ENCODE measurements around the gene BOC. TPM values are rescaled to one million over a fixed set of nuclear protein-coding genes. Genes with fewer than 3 reads are reported as not detected.
"Not testable (repeated sequence)": the region's sequence is repeated elsewhere in the genome, so short reads cannot be mapped to it uniquely, and the experiment has no call there.

Gene BOC, protein sequence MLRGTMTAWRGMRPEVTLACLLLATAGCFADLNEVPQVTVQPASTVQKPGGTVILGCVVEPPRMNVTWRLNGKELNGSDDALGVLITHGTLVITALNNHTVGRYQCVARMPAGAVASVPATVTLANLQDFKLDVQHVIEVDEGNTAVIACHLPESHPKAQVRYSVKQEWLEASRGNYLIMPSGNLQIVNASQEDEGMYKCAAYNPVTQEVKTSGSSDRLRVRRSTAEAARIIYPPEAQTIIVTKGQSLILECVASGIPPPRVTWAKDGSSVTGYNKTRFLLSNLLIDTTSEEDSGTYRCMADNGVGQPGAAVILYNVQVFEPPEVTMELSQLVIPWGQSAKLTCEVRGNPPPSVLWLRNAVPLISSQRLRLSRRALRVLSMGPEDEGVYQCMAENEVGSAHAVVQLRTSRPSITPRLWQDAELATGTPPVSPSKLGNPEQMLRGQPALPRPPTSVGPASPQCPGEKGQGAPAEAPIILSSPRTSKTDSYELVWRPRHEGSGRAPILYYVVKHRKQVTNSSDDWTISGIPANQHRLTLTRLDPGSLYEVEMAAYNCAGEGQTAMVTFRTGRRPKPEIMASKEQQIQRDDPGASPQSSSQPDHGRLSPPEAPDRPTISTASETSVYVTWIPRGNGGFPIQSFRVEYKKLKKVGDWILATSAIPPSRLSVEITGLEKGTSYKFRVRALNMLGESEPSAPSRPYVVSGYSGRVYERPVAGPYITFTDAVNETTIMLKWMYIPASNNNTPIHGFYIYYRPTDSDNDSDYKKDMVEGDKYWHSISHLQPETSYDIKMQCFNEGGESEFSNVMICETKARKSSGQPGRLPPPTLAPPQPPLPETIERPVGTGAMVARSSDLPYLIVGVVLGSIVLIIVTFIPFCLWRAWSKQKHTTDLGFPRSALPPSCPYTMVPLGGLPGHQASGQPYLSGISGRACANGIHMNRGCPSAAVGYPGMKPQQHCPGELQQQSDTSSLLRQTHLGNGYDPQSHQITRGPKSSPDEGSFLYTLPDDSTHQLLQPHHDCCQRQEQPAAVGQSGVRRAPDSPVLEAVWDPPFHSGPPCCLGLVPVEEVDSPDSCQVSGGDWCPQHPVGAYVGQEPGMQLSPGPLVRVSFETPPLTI
- 100 to 1,000 TPM in 1 of 12 donors, 10 to 100 TPM in 10, not detected in 1; 35.5 to 112 (median 55.8) TPM for polyA plus RNA-seq (ENCODE audit: insufficient read length in 12 of 12)
- long read RNA-seq, donor 1, partial matches to known transcripts, result 20 of 20 reads
- long read RNA-seq, donor 1, other reads (novel, unspliced or antisense), result 0 of 20 reads
- long read RNA-seq, donor 2, partial matches to known transcripts, result 25 of 25 reads
- long read RNA-seq, donor 2, other reads (novel, unspliced or antisense), result 0 of 25 reads
- long read RNA-seq, donor 3, partial matches to known transcripts, result 0 of 1 reads
- long read RNA-seq, donor 3, other reads (novel, unspliced or antisense), result 0 of 1 reads
- long read RNA-seq, donor 4, partial matches to known transcripts, result 8 of 8 reads
- long read RNA-seq, donor 4, other reads (novel, unspliced or antisense), result 0 of 8 reads
- long read RNA-seq, donor 5, partial matches to known transcripts, result 11 of 11 reads
- long read RNA-seq, donor 5, other reads (novel, unspliced or antisense), result 0 of 11 reads
- long read RNA-seq, donor 6, full-length matches to known transcripts, result 2 of 10 reads
- long read RNA-seq, donor 6, partial matches to known transcripts, result 8 of 10 reads
- long read RNA-seq, donor 6, other reads (novel, unspliced or antisense), result 0 of 10 reads
- long read RNA-seq, donor 7, partial matches to known transcripts, result 15 of 15 reads
- long read RNA-seq, donor 7, other reads (novel, unspliced or antisense), result 0 of 15 reads
- long read RNA-seq, donor 8, partial matches to known transcripts, result 13 of 15 reads
- long read RNA-seq, donor 8, other reads (novel, unspliced or antisense), result 0 of 15 reads
- long read RNA-seq, donor 9, full-length matches to known transcripts, result 1 of 28 reads
- long read RNA-seq, donor 9, partial matches to known transcripts, result 27 of 28 reads
- long read RNA-seq, donor 9, other reads (novel, unspliced or antisense), result 0 of 28 reads
- long read RNA-seq, donor 10, full-length matches to known transcripts, result 1 of 27 reads
- long read RNA-seq, donor 10, partial matches to known transcripts, result 26 of 27 reads
- long read RNA-seq, donor 10, other reads (novel, unspliced or antisense), result 0 of 27 reads
- long read RNA-seq, donor 11, partial matches to known transcripts, result 25 of 25 reads
- long read RNA-seq, donor 11, other reads (novel, unspliced or antisense), result 0 of 25 reads

GRCh38 chr3:113211330-113212149 is at the start of gene BOC:
BOC (plus strand) TSS chr3:113211557; CDS start chr3:113249803, 38,246 bp downstream.
- DNase-seq, result peak; percentile 90

DNA sequence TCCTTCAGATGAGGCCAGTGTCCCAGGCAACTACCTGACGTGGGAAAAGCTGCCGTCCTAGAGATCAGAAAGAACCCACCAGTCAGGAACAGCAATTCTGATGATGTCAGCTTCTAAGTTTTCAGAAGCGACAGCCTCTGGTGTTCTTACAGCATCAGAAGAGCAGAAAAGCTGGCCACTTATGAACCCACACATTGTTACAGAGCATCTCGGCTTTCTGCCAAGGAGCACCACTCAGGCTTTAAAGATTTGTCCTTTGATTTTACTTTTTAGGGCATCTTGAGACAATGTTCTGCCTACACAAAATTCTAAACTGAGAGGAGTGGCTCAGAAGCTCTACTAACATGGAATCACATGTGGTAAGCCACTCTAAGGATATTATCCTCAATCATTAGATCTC is 49.7 kb upstream of the BOC start:
- DNase-seq, result no peak

- no peak for DNase-seq
Measured at GRCh38 chr3:113163152-113163551, 48.2 kb upstream of the BOC start.

- no peak for DNase-seq
Measured at GRCh38 chr3:113165841-113166240, 45.5 kb upstream of the BOC start.

DNA sequence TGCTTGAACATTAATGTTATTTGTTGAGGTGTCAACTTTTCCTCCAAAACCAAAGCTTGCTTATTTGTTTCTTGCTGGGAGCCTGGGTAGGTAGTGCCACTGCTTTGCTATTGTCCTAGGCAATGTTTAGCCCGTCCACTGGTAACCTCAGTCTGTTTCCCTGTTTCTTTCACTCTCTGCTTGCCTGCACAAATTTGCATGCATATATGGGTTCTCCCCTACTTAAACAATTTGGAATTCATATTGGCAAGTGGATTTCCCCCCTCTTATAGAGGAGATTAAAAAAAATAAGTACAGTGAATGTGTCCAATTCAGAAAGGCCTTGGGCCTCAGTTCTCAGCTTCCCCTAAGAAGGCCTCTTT is 45.0 kb upstream of the BOC start:
- DNase-seq, result no peak

GRCh38 chr3:113166719-113167492 is 44.5 kb upstream of the BOC start:
- peak; percentile 93 for DNase-seq

DNA sequence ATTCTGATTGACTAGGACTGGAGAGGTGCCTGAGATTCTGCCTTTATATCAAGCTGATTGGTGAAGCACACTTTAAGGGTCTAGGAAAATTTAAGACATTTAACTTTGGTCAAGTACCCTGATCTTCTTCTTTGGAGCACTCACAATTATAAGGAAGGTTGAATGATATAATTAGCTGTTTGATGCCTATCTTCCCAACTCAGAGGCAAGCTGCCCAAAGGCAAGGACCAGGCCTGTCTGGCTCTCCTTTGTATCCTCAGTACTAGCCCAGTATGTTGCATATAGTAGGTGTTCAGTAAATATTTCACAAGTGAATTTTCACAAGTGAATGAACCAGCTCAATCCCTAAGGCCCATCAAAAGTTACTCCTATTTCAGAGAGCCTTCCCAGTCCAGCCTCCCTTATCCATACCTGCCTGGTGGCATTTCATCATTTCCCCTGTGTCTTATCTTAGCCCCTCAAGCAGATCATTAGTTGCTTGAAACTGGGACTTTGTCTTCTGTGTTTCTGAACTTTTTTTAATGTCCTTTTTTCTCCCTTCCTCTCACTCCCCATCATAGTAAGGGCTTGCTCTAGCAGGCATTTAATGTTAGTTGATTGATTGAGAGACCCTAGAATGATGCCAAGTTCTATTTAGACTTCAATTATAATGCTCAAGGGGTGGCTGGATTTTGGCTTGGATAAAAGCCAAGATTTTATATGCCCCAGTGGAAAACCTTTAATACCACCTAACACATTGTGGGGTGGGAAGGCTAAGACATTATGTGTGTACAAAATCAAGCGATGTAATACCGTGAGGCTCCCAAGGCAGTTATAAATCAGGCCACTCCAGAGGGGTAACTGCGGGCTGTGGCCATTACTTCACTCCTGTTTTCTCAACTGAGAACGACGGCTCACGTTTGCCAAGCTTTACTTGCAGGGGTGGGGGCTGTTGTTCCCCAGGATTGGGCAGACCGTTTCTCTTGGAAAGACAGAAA is 43.2 kb upstream of the BOC start:
- DNase-seq, result no peak

DNA sequence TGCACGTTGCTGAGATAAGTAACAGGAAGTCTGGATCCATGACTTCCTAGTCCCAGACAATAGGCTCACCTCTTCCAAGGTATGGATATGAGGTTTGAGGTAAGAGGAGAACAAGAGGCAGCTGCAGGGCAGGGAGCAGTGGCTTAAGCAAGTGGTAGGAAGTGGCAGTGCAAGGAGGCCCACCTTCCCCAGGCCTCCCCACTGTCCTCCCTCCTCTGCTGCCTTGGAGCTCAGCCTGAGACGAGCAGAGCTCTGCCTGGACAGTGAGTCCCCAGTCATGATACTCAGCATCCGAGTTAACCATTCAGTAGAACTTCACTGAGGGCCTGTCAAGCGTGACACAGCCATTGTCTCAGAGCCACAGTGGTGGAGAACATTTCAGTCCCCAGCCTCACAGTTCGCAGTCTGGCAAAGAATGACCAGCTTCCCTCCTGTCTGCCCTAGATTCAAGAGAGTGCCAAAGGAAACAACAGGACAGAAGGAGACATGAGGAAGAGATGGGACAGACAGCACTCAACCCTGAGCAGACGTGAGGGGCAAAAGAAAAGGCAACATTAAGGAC is 41.4 kb upstream of the BOC start:
- DNase-seq, result no peak

GRCh38 chr3:113170771-113171170 is 40.6 kb upstream of the BOC start:
- DNase-seq, result no peak

DNA sequence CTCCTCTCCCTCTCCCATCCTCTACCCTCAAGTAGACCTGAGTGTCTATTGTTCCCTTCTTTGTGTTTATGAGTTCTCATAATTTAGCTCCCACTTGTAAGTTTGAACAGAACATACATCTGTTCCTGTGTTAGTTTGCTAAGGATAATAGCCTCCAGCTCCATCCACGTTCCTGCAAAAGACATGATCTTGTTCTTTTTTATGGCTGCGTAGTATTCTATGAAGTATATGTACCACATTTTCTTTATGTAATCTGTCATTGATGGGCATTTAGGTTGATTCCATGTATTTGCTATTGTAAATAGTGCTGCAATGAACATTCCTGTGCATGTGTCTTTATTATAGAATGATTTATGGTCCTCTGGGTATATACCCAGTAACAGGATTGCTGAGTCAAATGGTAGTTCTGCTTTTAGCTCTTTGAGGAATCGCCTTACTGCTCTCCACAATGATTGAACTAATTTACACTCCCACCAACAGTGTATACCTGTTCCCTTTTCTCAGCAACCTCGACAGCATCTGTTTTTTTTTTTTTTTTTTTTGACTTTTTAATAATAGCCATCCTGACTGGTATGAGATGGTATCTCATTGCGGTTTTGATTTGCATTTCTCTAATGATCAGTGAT is 39.6 kb upstream of the BOC start:
- DNase-seq, result not testable (repeated sequence)

GRCh38 chr3:113173102-113173501 is 38.3 kb upstream of the BOC start:
- DNase-seq, result no peak

DNA sequence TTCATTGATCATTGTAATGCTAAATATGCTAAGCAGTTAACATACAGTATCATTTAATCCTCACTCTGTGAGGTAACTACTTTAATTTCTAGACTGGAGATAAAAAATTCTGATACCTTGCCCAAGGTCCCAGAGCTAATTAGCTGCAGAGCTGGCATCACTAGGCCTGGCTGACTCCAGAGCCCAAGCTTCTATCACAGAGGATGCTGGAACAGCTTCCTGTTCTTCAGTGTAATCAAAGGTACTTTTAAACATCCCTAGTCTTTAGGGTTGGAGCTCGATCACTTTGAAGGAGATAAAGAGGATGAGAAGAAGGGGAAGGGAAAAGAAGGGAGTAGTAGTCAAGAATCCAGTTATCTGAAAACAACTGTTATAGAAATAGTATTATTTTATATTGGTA is 37.1 kb upstream of the BOC start:
- DNase-seq, result no peak

DNA sequence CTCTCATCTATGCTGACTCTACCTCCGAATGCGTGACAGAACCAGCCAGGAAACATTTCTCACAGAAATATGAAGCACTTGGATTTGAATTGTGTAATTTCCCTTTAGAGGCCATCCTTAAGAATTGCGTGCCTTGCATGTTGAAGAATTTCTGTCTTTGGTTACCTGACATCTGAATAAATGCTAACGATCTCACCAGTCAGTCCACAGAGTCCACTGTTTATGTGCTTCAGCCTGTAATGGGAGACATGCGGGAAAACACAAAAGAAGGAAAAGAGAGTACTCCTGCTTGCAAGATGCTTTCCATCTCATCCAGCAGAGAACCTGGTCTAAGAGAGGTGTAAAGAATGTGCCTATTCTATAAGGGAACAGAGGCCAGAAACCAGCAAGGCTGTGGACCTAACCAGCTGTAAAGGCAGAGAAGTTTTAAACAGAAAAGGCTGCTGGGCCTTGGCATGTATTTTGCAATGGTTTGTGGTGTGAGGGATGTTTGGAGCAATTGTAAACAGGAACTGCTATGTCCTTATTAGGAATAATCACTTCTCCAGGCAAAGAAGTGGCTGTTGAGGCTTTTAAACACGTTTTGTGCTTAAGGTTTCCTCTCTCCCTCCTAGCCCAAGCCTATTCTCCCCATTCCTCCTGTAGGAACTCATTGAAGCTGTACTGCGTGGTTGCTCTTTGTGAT is 36.4 kb upstream of the BOC start:
- DNase-seq, result no peak

DNA sequence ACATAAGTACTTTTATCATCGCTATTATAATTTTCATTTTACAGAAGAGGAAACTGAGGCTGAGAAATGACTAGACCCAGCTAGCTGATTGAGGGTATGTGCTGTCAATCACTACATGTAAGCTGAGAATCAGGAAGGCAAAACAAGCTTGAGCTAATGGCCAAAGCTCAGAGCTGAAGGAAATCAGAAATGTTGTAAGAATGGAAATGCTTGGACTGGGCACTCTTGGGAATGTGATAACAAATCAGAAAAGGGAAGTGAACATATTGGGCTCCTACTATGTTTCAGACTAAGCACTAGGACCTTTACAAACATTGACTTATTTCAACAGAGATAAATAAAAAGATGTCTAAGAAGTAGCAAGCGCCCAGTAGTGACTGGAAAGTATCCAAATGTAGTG is 33.8 kb upstream of the BOC start:
- DNase-seq, result no peak

- no peak for DNase-seq
Measured at GRCh38 chr3:113179235-113179824, 32.0 kb upstream of the BOC start.

Measured in muscle of arm (tissue), 14 donors.